OCI-LY3 (cell line): Measurements from ENCODE around the gene FAM163B.

Experiments
- EZH2phosphoT487 ChIP-seq: fragments of 200-600 bp; shearing (Covaris generic); IDR thresholded peaks from 2 replicates; pipeline ENCODE4 v1.6.1; 2018; ENCODE audit warnings: antibody characterized with exemption, mixed run types, low read depth
- TF ChIP-seq, protein P1 (sequence below): fragments of 200-600, 300-600 bp; sonication (generic); IDR thresholded peaks from 2 replicates; pipeline ENCODE4 v1.5.1; 2014; ENCODE audit warnings: antibody characterized with exemption, low read length, low read depth

DNA sequence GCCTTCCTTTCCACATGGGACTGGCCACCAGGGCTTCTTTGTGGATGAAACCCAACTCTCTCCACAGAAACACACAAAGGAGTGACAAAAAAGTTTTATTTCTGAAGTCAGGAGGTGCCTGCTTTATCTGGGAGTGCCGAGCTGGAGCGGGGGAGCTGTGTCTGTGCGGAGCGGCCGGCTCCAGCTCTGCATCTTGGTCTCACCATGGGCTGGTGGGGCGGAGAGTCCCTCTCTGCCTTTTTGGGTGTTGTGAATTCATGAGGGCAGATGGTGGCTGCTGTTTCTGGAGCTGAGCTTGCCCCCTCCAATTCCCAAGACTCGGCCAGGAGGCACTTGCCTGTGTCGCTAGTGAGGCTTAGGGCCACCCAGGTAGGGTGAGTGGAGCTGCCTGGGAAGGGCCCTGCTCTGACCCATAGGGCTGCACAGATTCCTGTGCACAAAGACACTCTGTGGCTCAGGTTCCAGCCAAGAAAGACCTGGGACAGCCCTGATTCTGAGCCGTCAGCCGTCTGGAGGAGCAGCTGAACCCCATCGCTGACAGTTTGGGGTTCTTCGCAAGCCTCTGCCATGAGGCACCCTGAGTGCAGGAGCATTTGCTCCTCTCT, 28.4 kb upstream of the FAM163B start:
- TF ChIP-seq, protein P1, sequence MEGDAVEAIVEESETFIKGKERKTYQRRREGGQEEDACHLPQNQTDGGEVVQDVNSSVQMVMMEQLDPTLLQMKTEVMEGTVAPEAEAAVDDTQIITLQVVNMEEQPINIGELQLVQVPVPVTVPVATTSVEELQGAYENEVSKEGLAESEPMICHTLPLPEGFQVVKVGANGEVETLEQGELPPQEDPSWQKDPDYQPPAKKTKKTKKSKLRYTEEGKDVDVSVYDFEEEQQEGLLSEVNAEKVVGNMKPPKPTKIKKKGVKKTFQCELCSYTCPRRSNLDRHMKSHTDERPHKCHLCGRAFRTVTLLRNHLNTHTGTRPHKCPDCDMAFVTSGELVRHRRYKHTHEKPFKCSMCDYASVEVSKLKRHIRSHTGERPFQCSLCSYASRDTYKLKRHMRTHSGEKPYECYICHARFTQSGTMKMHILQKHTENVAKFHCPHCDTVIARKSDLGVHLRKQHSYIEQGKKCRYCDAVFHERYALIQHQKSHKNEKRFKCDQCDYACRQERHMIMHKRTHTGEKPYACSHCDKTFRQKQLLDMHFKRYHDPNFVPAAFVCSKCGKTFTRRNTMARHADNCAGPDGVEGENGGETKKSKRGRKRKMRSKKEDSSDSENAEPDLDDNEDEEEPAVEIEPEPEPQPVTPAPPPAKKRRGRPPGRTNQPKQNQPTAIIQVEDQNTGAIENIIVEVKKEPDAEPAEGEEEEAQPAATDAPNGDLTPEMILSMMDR, result no peak
- no peak for TF ChIP-seq EZH2phosphoT487
